Iris pigment epithelial cell (primary cell): ENCODE results near the gene TCF3.
"Not testable (repeated sequence)": the region's sequence is repeated elsewhere in the genome, so short reads cannot be mapped to it uniquely, and the experiment has no call there.

Experiments used
- DNase-seq: peaks from one replicate; pipeline ENCODE4 v3.0.0-alpha.2; 2011; ENCODE audit warnings: low read depth

The TCF3 gene

GRCh38 chr19:1672769-1673644 lies 20.6 kb upstream of the TCF3 start:
- DNase-seq: no peak

- peak; percentile 45 for DNase-seq
These were observed 19.8 kb upstream of the TCF3 start for GRCh38 chr19:1672038-1672768.

GRCh38 chr19:1671716-1672037 lies 19.3 kb upstream of the TCF3 start:
- no peak for DNase-seq

GRCh38 chr19:1670747-1671146 lies 18.3 kb upstream of the TCF3 start:
- DNase-seq: not testable (repeated sequence)

- DNase-seq: no peak
These were observed 16.3 kb upstream of the TCF3 start for GRCh38 chr19:1668486-1669270.

- no peak for DNase-seq
These were observed 15.7 kb upstream of the TCF3 start for GRCh38 chr19:1668048-1668485.

GRCh38 chr19:1665565-1666047 lies 13.2 kb upstream of the TCF3 start:
- no peak for DNase-seq

- DNase-seq: no peak
These were observed 11.4 kb upstream of the TCF3 start for GRCh38 chr19:1663852-1664251.

- not testable (repeated sequence) for DNase-seq
These were observed 10.8 kb upstream of the TCF3 start for GRCh38 chr19:1663227-1663626.

- no peak for DNase-seq
These were observed 9.6 kb upstream of the TCF3 start for GRCh38 chr19:1661995-1662394.

- no peak for DNase-seq
These were observed 6.6 kb upstream of the TCF3 start for GRCh38 chr19:1659084-1659427.

- no peak for DNase-seq
These were observed 6.0 kb upstream of the TCF3 start for GRCh38 chr19:1658150-1659083.

GRCh38 chr19:1657746-1658145 lies 5.3 kb upstream of the TCF3 start:
- no peak for DNase-seq

- DNase-seq: no peak
These were observed 4.6 kb upstream of the TCF3 start for GRCh38 chr19:1656988-1657536.

- DNase-seq: no peak
These were observed 3.7 kb upstream of the TCF3 start for GRCh38 chr19:1655987-1656608.

GRCh38 chr19:1655131-1655981 lies 2.9 kb upstream of the TCF3 start:
- no peak for DNase-seq

GRCh38 chr19:1654178-1654792 lies 1.9 kb upstream of the TCF3 start:
- DNase-seq: no peak

GRCh38 chr19:1653300-1653628 lies 849 bp upstream of the TCF3 start:
- no peak for DNase-seq

GRCh38 chr19:1651568-1652291 lies 685 bp downstream of the TCF3 start:
- peak; percentile 52 for DNase-seq
